ENCODE measurements around the gene PER3. TPM values are rescaled to one million over a fixed set of nuclear protein-coding genes. Genes with fewer than 3 reads are reported as not detected.

Gene PER3
- total and polyA plus RNA-seq, 2 of the 13 experiments (the other 11 are each of a cell fraction or from before 2014, with no cell fraction given): 3.0 to 6.0 TPM

DNA sequence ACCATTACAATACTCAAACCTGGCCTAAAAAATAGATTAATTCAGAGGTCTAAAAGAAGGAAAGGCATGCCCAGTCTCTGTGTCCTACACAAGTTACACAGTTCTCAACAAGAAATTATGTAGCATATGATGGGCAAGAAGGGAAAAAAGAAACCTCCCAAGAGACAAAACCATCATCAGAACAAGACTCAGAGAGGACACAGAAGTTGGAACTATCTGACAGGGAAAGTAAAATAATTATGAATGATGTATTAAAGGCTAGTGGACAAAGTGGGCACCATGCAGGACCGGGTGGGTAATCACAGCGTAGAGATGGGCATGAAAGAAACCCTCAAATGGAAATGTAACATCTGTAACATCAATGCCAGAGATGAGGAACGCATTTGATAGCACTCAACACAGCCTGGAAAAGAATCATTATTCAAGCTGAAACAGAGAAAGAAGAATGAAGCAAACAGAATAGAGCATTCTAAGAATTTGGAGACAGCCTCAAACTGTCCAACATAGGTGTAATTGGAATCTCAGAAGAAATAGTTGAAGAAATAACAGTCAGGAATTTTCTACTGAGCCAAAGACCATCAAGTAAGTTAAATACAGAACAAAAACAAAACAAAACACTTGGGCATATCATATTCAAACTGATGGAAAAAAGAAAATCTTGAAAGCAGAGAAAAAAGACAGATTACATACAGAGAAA is 29.7 kb downstream of the PER3 start (continued):
- TF ChIP-seq, protein P1, sequence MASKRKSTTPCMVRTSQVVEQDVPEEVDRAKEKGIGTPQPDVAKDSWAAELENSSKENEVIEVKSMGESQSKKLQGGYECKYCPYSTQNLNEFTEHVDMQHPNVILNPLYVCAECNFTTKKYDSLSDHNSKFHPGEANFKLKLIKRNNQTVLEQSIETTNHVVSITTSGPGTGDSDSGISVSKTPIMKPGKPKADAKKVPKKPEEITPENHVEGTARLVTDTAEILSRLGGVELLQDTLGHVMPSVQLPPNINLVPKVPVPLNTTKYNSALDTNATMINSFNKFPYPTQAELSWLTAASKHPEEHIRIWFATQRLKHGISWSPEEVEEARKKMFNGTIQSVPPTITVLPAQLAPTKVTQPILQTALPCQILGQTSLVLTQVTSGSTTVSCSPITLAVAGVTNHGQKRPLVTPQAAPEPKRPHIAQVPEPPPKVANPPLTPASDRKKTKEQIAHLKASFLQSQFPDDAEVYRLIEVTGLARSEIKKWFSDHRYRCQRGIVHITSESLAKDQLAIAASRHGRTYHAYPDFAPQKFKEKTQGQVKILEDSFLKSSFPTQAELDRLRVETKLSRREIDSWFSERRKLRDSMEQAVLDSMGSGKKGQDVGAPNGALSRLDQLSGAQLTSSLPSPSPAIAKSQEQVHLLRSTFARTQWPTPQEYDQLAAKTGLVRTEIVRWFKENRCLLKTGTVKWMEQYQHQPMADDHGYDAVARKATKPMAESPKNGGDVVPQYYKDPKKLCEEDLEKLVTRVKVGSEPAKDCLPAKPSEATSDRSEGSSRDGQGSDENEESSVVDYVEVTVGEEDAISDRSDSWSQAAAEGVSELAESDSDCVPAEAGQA (IDR thresholded peaks at IDR 0.05; ENCODE audit: low read depth): no peak
- TF ChIP-seq, protein P1 (CRISPR knock-in tag; IDR thresholded peaks at IDR 0.05; ENCODE audit: borderline replicate concordance): no peak
- TF ChIP-seq PCBP1 (IDR thresholded peaks at IDR 0.05; ENCODE audit: borderline replicate concordance, low read depth, low read length) (no peak), ZNF607 (CRISPR knock-in tag; IDR thresholded peaks at IDR 0.05; ENCODE audit: borderline replicate concordance) (no peak), ZNF34 (CRISPR knock-in tag; IDR thresholded peaks at IDR 0.05; ENCODE audit: borderline replicate concordance) (no peak)

DNA sequence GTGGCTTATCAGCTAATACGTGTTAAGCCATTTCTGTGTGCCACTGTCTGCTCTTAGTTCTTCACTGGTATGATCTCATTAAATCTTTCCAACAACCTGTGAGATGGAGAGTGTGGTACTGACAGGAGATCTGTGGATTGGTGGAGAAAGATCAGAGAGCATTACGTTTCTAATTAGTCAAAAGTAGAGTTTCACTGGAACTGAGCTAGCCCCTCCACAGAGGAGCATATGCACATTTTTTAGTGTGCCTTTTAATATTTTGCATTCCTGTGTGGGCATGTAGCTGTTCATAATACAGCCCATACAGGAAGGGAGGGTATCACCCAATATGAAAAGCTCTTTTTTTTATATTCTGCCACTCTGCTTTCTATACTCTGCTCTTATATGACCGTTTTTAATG is 37.2 kb downstream of the PER3 start:
- ChIA-PET POLR2A (no interaction called here), CTCF (ENCODE audit: low intra/inter-chr PET ratio, low total read pairs) (no interaction called here)
- Histone ChIP-seq H3K79me2 (ENCODE audit: insufficient read depth, low read length) (no peaks in the 10 kb centered on the region), H3K36me3 (replicated peaks in 1 of 2; ENCODE audit: control insufficient read depth in 1 of 2, insufficient read depth in 2 of 2, low read length in 2 of 2) (peaks cover 3 to 7% of the 10 kb centered on the region in 2 experiments; a peak in 3 of 5 replicates), H3K4me3 (replicated peaks in 1 of 3; ENCODE audit: insufficient read depth in 1 of 3, low read depth in 2 of 3, low read length in 3 of 3) (no peak overlapping the region), H4K20me1 (ENCODE audit: insufficient read depth, low read length) (no peaks in the 10 kb centered on the region), H3K9me3 (ENCODE audit: low read length) (no peaks in the 10 kb centered on the region), H2AFZ (ENCODE audit: low read length) (no peak overlapping the region), H3K27ac (ENCODE audit: extremely low read length, insufficient read depth, low read length) (no peak overlapping the region), H3K4me1 (ENCODE audit: insufficient read depth, low read length) (no peaks in the 10 kb centered on the region), H3K27me3 (ENCODE audit: control insufficient read depth in 1 of 2, insufficient read depth in 2 of 2, low read length in 2 of 2) (no peaks in the 10 kb centered on the region), H3K9ac (ENCODE audit: insufficient read depth, low read depth, low read length) (no peak overlapping the region), H3K4me2 (ENCODE audit: low read depth, low read length) (no peak overlapping the region)
- intact Hi-C loops (cut with micrococcal nuclease; ENCODE audit: unreplicated experiment): no loop called here
- ATAC-seq (no peak), DNase-seq (ENCODE audit: low spot score) (no peak), FAIRE-seq (no peak)
- no TSS peak for BruUV-seq (replicated peaks)
- in situ Hi-C loops (cut with HindIII; ENCODE audit: extremely low pct_ligation_motif_present, low pct_unique_long_range_greater_than_20kb): no loop called here
- 86% methylated on average over 3 of the region's 3 CpGs for WGBS (ENCODE audit: low lambda C conversion rate)
- TF ChIP-seq, protein P2, sequence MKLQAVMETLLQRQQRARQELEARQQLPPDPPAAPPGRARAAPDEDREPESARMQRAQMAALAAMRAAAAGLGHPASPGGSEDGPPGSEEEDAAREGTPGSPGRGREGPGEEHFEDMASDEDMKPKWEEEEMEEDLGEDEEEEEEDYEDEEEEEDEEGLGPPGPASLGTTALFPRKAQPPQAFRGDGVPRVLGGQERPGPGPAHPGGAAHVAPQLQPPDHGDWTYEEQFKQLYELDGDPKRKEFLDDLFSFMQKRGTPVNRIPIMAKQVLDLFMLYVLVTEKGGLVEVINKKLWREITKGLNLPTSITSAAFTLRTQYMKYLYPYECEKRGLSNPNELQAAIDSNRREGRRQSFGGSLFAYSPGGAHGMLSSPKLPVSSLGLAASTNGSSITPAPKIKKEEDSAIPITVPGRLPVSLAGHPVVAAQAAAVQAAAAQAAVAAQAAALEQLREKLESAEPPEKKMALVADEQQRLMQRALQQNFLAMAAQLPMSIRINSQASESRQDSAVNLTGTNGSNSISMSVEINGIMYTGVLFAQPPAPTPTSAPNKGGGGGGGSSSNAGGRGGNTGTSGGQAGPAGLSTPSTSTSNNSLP (IDR thresholded peaks at IDR 0.05; ENCODE audit: low read depth, low read length): no peak
- no peak for TF ChIP-seq KDM3A (CRISPR knock-in tag; IDR thresholded peaks at IDR 0.05; ENCODE audit: low read depth)
- TF ChIP-seq ZNF878 (CRISPR knock-in tag; IDR thresholded peaks at IDR 0.05): no peak
- TF ChIP-seq, protein P3, sequence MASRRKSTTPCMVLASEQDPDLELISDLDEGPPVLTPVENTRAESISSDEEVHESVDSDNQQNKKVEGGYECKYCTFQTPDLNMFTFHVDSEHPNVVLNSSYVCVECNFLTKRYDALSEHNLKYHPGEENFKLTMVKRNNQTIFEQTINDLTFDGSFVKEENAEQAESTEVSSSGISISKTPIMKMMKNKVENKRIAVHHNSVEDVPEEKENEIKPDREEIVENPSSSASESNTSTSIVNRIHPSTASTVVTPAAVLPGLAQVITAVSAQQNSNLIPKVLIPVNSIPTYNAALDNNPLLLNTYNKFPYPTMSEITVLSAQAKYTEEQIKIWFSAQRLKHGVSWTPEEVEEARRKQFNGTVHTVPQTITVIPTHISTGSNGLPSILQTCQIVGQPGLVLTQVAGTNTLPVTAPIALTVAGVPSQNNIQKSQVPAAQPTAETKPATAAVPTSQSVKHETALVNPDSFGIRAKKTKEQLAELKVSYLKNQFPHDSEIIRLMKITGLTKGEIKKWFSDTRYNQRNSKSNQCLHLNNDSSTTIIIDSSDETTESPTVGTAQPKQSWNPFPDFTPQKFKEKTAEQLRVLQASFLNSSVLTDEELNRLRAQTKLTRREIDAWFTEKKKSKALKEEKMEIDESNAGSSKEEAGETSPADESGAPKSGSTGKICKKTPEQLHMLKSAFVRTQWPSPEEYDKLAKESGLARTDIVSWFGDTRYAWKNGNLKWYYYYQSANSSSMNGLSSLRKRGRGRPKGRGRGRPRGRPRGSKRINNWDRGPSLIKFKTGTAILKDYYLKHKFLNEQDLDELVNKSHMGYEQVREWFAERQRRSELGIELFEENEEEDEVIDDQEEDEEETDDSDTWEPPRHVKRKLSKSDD (CRISPR knock-in tag; IDR thresholded peaks at IDR 0.05; ENCODE audit: low read depth): no peak
- TF ChIP-seq, protein P4, sequence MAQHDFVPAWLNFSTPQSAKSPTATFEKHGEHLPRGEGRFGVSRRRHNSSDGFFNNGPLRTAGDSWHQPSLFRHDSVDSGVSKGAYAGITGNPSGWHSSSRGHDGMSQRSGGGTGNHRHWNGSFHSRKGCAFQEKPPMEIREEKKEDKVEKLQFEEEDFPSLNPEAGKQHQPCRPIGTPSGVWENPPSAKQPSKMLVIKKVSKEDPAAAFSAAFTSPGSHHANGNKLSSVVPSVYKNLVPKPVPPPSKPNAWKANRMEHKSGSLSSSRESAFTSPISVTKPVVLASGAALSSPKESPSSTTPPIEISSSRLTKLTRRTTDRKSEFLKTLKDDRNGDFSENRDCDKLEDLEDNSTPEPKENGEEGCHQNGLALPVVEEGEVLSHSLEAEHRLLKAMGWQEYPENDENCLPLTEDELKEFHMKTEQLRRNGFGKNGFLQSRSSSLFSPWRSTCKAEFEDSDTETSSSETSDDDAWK (CRISPR knock-in tag; IDR thresholded peaks at IDR 0.05): no peak
